Activated CD4-positive, alpha-beta T cell treated with anti-CD3 and anti-CD28 coated beads, Interleukin-2, amount 50 U/mL, for 48 hours (primary cell): Measurements from ENCODE around the gene SH2B3.
A peak's percentile ranks its signal among the peaks of the same experiment; 100 is the strongest.
"Not testable (repeated sequence)": the region's sequence is repeated elsewhere in the genome, so short reads cannot be mapped to it uniquely, and the experiment has no call there.

ENCODE experiments used
- DNase-seq, 2 experiments: peaks; one replicate each; pipeline ENCODE4 v3.0.0-alpha.2; 2020

The SH2B3 gene

DNA sequence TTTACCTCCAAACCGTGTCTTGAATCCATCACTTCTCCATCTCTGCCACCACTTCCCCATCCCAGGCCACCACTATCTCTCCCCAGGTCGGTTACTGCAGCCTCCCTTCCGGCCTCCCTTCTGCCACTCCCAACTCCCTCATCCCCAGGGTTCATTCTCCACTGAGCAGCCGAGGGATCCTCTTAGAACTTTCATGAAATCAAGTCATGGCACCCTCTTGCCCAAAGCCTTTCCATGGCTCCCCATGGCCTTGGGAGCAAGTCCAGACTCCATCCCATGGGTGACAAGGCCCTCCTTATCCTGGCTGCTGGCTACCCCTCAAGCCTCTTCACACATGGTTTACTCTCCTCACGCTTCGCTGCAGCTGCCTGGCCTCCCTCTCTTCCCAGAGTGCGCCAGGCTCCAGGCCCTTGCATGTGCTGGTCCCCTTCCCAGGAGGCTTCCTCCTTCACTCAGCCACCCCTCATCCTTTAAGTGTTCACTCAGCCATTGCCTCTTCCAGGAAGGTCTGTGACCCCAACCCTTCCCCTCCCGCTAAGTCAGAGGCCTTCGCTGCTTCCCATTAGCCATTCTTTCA, 17.9 kb upstream of the SH2B3 start:
- no peak for DNase-seq

DNA sequence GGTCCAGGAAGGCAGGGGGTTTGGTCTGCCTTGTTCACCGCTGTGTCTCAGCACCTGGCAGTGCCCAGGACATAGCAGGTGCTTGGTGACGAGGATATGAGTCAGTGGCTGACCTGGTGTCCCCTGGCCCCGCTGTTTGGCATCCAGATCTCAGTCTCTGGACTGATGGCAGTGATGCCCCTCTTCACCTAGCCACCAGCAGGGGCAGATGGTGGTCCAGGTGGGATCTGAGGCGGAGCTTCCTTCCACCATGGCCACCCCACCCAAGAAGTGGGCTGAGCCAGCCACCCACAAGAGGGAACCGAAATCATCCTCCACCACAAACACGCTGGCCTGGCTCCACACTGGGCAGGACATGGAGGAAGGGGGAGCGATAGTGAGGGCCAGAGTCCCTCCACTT, 16.1 kb upstream of the SH2B3 start:
- DNase-seq, result no peak

- no peak for DNase-seq
Measured at GRCh38 chr12:111390910-111391309, 14.8 kb upstream of the SH2B3 start.

GRCh38 chr12:111393700-111394300, 11.9 kb upstream of the SH2B3 start:
- DNase-seq, result no peak

DNA sequence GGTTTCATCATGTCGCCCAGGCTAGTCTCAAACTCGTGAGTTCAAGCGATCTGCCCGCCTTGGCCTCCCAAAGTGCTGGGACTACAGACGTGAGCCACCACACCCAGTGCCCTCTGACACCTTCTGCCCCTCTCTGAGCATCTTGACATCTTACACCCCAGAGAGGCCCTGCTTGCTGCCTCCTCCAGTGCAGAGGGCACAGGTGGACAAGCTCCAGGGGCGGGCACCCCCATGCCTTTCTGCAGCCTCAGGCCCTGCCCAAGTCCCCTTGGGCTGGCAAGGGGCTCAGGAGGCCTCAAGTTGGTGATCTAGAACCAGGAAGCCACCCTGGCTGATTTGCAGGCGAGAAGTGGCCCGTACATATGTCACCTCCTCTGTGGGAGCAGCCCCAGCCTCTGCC, 11.2 kb upstream of the SH2B3 start:
- no peak for DNase-seq

DNA sequence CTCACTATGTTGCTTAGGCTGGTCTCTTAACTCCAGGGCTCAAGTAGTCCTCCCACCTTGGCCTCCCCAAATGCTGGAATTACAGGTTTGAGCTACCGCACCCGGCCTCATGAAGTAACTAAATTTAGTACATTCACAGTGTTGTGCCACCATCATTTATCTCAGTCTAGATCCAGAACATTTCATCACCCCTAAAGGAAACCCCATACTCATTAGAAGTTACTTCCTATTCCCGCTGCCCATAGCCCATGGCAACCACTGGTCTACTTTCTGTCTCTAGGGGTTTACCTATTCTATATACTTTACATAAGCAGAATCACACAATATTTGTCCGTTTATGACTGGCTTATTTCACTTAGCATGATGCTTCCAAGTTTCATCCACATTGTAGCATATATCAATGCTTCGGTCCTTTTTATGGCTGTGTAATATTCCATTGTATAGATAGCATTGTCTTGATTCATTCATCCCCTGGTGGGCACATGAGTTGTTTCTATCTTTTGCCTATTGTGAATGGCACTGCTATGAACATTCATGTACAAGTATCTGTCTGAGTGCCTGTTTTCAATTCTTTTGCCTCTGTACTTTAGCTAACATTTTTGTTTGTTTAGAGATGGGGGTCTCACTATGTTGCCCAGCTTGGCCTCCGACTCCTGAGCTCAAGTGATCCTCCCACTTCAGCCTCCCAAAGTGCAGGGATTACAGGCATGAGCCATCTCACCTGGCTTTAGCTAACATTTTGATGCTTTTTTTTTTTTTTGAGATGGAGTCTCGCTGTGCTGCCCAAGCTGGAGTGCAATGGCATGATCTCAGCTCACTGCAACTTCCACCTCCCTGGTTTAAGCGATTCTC, 10.2 kb upstream of the SH2B3 start:
- no peak for DNase-seq

DNA sequence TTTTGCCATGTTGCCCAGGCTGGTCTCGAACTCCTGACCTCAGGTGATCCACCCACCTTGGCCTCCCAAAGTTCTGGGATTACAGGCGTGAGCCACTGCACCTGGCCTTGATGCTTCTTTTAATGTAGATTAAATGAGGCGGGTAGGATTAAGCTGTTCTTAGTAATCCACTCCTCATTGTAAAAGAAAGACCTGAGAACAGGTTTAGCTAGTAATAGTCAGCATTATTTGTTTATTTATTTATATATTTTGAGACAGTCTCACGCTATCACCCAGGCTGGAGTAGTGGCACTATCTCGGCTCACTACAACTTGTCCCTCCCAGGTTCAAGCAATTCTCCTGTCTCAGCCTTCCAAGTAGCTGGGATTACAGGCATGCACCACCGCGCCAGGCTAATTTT, 9.5 kb upstream of the SH2B3 start:
- DNase-seq, result not testable (repeated sequence)

GRCh38 chr12:111396726-111397445, 8.8 kb upstream of the SH2B3 start:
- peak; percentile 88 to 89 for DNase-seq

DNA sequence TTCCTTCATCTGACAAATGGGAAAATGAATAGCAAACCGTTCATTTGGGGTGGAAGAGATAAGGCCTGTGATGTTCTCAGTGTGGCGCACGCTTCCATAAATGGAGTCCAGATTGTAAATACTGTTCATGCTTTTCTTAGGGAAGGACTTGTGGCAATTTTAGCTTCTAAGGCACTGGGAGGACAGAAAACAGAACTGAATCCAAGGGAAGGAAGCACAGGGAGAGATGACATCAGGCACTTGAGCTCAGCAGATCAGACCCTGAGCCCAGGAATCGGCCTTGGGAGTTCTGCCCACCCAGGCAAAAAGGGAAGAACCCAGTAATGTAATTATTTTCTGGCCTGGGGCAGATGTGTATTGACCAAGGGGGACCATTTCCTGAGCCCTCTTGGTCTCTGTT, 7.2 kb upstream of the SH2B3 start:
- DNase-seq, result no peak

DNA sequence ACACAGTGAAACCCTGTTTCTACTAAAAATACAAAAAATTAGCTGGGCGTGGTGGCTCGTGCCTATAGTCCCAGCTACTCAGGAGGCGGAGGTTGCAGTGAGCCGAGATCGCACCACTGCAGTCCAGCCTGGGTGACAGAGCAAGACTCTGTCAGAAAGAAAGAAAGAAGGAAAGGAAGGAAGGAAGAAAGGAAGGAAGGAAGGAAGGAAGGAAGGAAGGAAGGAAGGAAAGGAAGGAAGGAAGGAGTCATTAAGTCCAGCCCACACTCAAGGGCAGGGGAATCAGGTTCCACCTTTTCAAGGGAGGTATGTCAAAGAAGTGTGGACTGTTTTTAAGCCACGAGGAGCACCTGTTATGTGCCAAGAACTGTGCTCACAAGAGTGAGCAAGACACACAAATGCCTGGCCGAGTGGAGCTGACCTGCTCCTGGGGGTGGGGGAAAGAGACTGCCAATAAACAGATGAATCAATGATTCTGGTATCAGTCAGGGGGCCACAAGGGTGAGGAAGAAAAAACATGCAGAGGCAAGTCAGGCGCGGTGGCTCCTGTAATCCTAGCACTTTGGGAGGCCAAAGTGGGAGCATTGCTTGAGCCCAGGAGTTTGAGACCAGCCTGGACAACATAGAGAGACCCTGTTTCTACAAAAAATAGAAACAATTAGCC, 5.8 kb upstream of the SH2B3 start:
- not testable (repeated sequence) for DNase-seq

DNA sequence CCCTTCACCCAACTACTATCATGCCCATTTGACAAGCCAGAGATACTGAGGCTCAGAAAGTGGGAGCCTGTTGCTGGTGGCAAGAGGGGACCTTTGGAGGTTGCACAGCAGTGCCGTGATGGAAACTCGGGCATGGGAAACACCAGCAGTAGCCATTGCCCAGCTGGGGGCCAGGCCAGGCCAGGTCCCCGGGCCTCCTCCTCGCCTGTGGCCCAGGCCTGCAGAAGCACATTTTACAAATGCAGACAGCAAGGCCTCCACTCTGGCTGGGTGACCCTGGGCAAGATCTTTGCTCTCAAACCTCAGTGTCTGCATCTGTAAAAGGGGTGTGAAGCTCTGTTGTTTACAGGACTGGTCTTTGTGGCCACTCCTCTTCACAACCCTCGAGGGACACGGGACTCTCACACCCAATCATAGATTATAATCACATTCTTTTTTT, 4.5 kb upstream of the SH2B3 start:
- no peak for DNase-seq

- not testable (repeated sequence) for DNase-seq
Measured at GRCh38 chr12:111402490-111402824, 3.3 kb upstream of the SH2B3 start.

- DNase-seq, result peak; percentile 79 to 83
Measured at GRCh38 chr12:111404362-111405148, 1.2 kb upstream of the SH2B3 start.

GRCh38 chr12:111405149-111405858, 419 bp upstream of the SH2B3 start:
- peak; percentile 99 for DNase-seq

- DNase-seq, result peak; percentile 62 to 72
Measured at GRCh38 chr12:111406474-111407376, 1.0 kb downstream of the SH2B3 start.

- DNase-seq, result no peak
Measured at GRCh38 chr12:111407377-111408115, 1.8 kb downstream of the SH2B3 start.

DNA sequence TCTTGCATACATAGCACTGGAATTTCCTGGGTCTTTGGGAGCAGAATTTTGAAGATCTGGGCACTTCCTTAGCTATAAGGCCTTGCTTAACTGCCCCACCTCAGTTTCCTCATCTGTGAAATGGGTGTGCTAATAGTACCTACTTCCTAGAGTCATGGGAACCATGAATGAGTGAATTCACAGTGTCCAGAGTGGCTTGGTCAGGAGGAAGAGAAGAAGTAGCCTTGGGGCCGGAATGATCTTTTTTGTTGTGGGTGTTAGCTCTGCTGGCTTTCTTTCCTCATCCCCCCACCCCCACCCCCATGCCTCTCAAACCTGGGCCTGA, 2.4 kb downstream of the SH2B3 start:
- DNase-seq, result no peak

DNA sequence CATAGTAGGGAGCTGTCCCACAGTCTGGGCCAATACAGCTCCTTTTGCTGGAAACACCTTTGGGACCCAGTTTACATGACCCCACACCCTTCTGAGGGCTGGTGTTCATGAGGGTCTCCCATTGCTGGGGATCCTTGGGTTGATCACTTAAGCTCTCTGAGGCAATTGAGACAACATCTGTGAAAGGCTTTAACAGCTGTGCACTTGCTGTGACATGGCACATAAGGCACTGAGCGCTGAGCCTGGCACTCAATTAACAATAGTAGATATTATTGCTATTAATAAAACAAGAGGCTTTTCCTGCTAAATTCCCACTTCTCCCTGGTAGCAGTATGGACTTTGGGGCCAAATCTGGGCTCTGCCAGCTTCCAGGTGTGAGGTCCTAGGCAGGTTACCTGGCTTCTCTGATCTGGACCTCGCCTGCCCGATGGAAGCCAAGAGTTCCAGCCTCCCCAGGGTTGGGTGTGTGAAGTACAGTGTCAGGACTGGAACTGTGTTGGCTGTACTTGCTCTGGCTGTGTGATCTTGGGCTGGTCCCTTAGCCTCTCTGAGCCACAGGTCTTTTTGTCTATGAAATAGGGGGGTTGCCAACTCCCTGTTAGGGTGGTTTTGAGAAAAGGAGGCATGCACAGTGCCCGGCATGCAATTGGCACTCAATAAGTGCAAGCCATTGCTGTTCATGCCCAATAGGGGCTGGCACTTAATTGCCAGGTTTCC, 3.1 kb downstream of the SH2B3 start:
- no peak for DNase-seq

- DNase-seq, result no peak
Measured at GRCh38 chr12:111409403-111409779, 3.7 kb downstream of the SH2B3 start.
